Right lung (tissue), 5 donors: ENCODE data around the gene TCF21. TPM values are rescaled to one million over a fixed set of nuclear protein-coding genes. Genes with fewer than 3 reads are reported as not detected.

ENCODE experiments used
- DNase-seq, 2 donors: peaks; one replicate each; pipeline ENCODE4 v3.0.0-alpha.2; 2013
- polyA plus RNA-seq, 5 donors: library from polyadenylated mRNA; unstranded; fragments of 120-200 nt; gene quantifications; one replicate each; pipeline versions ENCODE4 v1.2.1 to v1.2.3, GENCODE V29; 2013; ENCODE audit warnings: inconsistent platforms in 1 of 5, low replicate concordance in 1 of 5; ENCODE audit not compliant: insufficient read length in 5 of 5, insufficient read depth in 1 of 5

The TCF21 gene
- polyA plus RNA-seq, 5 donors, result 122 to 206 (median 174) TPM

DNA sequence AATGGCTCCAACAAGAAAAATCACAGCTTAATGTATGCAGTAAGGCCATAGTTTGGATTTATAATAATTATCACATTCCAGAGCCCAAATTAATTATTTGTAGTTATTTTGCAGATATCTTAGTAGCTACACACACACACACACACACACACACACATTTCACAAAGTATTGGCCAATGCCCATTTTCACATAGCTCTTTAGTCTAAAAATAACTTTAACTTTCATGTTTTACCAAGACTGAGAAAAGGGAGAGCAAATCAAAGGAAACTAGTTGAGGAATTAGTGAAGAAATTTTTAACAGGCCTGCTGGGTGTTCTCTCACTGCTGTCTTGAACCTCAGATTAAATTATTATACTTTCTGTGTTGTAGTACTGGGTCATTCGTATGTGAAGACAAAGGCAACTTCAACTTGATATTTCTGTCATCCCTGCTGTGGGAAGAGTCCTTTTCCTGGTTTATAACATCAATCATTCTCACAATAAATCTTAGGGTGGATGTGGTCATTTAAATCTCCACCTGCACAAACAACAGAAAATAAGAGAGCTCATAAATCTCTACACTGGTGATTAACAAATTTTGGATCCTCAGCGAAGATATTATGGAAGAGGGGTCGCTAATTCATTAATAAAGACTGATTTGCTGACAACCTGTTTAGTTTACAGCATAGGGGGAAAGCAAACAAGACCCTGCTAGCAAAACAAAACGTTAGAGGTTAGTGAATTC, 1.6 kb upstream of the TCF21 start:
- DNase-seq, result no peak

DNA sequence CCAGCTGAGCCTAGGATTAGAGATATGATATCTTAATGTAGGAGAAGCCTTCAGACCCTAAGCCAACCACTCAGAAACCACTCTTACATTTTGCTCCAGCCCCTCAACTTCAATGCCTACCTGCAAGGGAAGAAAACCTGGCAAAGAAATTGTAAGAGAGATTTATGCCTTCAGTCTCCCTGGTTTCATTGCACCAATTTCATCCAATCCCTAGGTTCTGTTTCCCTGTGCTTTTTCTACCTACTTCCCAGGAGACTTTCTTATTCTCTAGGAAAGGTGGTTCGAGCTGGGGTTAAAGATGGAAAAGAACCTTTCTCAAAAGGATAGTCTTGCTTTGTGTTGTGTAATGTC, 1.1 kb upstream of the TCF21 start:
- DNase-seq, result no peak

DNA sequence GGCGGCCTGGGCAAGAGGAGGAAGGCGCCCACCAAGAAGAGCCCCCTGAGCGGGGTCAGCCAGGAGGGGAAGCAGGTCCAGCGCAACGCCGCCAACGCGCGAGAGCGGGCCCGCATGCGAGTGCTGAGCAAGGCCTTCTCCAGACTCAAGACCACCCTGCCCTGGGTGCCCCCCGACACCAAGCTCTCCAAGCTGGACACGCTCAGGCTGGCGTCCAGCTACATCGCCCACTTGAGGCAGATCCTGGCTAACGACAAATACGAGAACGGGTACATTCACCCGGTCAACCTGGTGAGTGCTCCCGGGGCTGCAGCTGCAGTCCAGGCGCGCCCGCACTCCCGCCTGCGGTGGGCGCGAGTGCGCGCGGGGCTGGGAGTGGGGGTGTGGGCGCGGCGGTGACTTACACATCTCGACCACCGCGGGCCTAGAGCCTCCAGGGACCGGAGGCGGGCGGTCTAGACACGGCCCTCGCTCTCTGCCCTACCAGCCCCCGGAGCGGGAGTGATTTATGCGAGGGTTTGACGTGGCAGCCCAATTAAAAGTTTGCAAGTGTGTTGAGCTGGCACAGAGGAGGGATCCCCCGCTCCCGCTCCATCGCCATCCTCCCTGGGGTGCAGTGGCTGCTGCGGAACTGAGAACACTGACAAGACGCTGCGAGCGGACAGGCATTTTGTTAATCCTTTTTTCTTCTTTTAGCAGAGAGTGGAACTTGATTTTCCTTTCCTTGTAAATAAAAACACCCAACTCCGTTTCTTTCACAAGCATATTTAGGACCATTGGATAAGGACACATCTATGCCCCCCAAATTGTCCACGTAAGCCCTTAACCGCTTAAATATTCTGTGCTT, 867 bp downstream of the TCF21 start:
- peak in 1 of 2 donors; percentile 42 for DNase-seq

DNA sequence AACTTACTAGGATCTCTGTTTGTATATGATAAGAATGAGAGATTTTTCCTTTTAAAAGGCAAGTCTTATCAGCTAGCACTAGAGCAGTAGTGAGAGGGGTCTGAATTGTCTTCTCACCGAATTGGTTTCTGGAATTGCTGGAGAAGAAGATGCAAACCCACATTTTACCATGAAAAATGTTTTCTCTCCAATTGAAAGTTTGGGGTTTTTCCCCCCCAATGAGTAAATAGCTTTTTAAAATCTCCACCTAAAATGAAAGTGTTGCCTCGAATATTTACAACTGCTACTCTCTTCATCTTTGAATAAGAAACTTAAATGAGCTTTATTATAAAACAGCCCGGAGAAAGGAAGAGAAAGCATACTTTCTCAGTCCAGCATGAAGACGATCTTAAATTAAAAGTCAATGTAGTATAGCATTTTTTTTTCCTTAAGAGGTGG, 1.8 kb downstream of the TCF21 start:
- no peak for DNase-seq

DNA sequence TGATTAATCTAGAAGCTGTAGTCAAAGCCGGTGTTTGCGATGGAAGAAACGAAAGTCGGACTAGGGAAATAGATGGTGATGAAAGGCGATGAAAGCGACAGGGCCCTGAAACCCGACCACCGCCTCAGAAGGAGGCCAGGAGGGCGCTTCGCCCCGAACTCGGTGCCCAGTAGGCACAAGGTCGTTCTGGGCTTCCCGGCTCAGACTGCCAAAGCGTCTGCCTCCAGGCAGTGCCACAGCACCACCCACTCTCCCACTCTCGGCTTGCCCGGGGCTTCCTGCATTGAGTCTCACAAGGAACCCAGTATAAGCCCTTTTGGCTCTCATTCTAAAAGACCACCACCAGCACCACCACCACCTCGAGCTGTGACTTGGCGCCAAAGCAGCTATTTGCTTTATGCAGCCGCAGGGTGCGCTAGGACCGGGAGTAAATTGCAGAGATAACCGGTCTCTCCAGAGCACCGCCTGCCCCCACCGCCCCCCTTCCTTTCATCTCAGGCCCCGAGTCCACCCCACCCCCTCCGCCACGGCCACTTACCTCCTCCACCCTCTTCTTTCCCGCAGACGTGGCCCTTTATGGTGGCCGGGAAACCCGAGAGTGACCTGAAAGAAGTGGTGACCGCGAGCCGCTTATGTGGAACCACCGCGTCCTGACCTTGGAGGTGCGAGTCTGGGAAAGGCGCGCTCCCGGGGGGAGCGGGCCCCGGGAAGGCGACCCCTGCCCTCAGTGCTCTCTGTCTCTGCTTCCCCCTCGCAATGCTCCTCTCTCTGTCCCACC, 2.4 kb downstream of the TCF21 start:
- peak in 1 of 2 donors; percentile 58 for DNase-seq

DNA sequence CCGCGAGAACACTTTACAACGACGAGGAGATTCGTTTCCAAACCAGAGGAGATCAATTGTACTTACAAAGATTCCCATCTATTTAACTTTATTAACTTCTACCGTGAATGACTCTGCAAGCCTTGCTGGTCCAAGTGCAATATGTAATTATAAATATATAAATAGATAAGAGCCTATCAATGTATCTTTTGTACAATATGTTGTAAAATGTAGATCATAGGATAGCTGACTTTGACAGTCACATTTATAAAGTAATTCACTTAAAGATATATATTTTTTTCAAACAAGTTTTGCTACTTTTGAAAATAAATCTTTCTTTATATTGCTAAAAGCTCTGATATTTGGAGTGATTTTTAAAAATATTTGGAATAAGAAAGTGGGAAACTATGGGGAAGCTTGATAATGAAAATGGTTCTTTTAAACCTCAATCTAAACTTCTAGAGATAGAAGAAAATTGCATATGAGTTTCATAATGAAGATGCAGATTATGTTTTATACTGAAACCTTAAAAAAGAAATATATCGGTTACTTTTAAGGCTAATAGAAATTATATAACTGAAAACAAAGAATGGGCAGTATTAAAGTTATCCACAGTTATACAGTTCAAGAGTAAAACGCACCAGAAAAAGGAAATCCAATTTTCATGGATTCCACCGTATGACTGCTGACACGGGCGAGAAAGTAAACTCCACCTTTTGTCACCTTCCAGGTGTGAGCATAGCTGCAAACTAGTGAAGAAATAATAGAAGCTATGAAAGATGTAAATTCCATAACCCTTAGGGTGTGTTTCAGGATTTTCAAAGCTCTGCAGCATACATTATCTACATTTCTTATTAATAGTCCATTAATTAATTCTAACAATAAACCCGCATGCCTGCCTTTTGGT, 3.3 kb downstream of the TCF21 start:
- DNase-seq, result no peak

DNA sequence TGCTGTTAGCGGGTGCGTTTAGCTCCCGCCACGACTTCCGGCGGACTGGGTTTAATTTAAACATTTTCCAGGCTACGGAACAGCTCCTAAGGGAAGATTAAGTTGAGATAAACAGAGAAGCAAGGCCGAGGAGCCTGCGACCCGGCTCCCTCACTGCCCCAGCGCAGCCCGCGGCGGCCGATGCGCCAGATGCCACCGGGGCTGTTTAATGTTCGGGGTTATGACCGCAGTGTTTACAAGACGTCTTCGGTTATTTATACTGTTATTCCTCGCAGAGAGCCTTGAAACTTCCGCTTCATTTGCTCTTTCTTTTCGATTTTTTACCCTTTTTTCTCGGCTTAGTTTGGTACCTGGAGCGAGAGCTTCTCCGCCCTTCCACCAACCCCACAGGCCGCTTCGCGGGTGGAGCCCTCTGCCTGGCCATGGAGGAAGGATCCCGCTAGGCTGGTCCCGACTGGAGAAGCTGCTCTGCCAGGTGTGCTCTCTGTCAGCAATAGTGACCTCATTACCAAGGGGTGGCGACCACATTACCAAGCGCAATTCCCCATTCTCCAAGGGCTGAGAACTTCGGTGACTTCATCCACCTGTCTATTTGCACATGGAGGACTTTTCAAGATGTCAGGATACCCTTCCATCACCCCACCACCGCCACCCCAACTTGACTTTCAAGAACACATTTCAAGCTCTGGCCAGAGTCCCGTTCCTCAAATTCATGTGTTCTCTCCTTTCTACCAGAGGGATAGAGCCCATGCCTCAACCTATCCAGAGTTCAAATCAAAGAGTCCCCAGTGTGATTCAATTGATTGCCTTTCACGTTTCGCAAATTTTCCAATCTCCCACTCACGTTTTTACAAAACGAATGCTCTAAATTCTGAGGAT, 4.1 kb downstream of the TCF21 start:
- DNase-seq, result no peak

DNA sequence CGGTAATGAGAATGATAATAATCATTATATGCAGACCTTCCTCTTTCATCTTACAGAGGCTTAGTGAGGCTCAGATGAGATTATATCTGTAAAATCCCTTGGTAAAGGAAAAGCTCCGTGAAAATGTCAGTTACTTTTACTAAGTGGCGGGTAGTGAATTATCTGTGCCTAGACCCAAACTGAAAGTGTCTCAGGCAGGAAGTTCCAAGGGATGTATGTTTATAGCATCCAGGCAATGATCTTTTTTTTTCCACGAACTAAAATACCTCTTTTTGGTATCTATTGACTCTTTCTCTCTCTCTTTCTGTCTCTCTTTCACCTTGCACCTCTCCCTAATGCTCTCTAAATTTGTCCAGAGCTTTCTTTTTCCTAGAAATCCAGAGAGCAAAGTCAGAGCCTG, 5.0 kb downstream of the TCF21 start:
- DNase-seq, result no peak

DNA sequence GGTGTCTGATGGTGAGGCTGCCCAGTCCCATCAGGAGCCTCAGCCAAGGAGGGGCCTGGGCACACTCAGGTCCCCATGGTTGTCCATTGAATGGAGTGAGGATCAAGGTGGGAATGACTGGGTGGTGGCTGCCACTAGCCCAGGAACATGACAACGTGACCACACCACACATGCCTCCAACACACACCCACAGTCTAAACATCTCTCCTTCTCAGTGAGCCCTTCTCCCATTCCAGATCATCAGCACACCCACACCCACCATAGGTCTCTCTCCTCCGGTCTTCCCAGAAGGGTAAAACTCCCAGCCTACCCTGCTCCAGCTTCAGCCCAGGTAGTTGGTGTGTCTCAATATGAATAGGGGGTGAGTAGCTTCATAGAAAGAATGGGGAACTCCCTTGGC, 5.5 kb downstream of the TCF21 start:
- no peak for DNase-seq

DNA sequence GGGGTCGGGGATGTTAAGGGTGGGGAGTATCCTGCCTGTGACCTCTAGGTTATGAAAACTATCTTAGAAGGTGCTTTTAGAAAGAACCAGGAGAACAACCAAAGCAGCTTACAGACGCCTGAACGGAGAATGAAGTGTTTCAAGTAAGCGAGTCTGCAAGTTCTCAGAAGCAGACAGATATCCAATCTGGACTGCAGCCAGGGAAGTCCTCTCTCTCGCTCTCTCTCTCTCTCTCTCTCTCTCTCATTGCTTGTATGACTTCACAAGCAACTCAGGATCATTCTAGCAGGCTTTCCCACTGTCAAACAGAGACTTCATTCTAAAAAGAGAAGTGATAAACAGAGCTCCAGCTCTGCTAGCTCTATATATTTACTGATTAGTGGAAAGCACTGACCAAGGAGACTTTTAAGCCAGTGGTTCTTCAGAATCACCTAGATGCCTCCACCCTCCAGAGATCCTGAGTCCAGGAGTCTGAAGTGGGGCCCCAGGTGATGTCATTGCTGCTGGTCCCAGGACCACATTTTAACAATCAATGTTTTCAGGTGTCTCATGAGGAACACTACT, 6.0 kb downstream of the TCF21 start:
- DNase-seq, result peak in 1 of 2 donors; percentile 74

DNA sequence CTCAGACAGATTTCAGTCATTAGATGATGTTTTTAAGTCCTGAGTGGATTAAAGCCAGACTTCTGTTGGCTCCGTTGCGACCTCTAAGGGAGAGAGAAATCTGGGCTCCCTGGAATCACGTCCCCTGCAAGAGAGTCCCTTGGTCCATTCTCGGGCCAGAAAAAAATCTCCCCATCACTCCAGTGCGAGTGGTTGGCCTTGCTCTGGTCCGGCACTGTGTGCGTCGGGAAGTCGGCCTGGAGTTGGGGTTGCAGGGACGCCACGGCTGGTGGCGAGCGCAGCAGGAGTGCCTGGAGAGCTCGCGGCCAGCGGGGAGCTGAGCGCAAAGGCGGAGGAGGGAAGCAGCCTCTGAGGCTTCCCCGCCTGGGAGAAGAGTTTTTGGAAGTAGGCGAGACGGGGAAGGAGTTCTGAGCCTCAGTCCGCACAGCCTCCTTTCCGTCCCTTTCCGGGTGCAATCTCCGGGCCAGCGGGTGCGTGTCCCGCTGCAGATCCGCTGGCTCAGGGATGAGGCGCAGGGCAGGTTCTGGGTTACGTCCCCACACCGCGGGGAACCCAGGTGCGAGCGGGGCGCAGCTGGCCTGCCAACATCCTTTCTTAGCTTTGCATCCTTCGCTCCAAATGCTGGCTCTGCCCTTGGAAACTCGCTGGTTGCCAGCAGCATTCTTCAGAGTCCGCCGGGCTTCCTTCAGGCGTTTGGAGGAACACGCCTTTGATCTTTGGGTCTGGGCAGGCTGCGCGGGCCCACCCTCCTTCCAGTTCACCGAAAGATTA, 6.8 kb downstream of the TCF21 start:
- peak; percentile 72 to 79 for DNase-seq

DNA sequence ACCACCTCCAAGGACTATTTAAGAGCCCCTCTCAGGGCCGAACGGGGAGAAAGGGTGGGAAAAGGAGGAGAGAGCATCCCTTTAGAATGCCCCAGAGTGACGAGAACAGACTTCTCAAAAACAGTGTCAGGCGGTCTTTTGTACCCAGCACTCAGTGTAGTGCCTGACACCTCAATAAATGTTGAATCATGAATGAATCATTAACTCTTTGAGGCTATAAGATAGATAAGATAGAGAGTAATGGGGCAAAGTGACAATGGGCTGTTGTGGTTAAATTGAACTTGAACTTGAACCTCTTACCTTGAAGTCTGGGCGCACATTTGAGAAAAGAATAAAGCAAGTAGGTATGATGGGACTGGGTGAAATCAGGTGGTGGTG, 7.4 kb downstream of the TCF21 start:
- DNase-seq, result no peak

DNA sequence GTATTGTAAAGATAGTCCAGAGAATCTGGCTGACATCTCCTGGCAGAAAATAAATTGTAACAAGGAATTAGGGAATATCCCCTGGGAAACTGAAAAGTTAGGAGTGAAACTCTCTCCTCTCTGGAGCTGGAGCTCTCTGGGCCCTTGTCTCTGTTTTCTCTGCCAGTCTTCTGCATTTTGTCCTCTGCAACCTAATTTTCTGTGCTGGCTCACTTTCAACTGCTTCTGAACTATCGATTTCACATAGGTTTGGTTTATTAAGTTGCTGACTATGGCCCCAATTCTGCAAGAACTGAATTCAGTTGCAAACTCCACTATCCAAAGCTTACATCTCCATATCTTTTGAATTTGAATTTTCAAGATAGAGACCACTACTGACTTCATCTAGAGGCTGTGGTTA, 9.3 kb downstream of the TCF21 start:
- DNase-seq, result no peak

DNA sequence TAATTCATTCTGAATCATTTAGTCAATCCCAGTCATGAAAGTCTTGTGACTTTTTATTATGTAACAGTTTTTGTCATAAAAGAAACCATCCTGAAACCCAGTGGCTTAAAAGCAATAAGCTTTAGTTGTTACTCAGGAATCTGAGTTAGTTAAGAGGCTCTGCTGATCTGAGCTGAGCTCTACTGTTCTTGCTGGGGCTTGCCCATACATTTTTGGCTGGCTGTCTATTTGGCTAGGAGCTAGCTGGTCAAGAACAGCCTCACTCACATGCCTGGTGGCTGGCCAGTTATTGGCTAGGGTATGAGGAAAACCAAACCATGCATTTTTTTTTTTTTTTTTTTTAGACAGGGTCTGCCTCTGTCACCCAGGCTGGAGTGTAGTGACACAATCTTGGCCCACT, 10.6 kb downstream of the TCF21 start:
- DNase-seq, result no peak

DNA sequence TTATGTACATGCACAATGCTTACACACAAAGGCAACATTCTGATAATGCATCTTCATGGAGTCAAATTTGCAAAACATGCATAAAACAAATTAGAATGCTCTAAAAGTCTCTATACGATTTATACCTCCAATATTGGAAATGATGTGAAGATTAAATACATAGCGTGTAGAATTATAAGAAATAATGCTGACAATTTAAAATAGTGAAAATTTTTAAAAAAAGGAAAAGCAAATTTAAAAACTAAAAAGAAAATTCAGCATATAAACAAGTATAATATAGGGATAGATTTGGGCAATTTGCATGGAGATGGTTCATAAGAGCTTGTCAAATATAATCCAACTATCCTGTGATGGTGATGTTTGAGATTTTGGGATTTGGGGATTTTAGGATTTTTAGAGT, 14.9 kb downstream of the TCF21 start:
- no peak for DNase-seq

DNA sequence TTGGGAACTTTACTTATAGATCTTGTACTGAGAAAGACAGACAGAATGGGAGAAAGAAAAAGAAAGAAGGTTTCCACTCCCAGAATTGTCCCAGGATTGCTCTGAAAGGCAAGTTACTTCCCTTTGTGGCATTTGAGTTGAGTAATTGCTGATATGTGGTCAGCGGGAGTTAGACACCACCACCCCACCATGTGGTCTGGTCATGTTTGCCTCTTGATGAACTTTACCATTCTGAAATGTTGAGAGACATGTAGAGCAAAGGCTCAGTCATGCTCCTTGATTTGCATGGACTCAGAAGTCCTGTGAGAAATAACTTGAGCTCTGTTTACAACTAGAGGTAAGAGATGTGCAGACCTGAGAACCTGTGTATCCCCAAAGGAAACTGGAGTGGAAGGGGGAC, 17.1 kb downstream of the TCF21 start:
- DNase-seq, result no peak

DNA sequence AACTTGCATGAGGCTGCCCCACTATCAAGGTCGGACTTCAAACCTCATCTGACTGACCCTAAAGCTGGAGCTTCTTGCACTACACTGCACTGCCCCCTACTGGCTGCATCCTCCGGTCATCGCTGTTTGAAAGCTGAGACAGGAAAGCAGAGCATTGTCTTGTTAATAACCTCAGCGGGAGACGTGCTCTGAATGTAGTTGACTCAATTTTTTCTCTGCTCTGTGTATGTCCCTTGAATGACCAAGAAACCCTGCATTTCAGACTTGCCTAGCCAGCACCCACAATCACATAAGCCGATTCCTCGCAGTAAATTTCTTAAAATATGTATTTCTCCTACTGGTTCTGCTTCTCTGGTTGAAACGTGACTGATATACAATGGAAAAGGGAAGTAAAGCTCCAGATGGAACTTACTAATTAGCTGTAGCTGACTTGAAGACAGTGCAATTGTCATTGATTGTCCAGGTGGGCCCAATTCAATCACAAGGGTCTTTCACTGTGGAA, 27.8 kb downstream of the TCF21 start:
- DNase-seq, result peak; percentile 86 to 87

DNA sequence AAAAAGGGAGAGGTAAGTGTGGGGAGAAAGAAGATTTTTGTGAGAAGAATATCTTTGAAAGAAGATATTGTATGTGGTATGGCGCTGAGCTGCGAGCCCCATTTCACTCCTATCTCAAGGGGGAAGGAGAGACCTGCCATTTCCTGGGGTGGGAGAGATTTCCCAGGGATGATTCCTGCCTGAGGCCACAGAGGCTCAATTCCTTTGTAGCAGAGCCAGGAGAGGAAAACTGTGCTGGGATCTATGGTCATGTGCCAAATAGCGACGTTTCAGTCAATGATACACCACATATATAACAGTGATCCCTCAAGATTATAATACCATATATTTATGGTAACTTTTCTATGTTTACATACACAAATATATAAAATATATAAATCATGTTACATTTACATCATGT, 28.9 kb downstream of the TCF21 start:
- DNase-seq, result no peak
